ENCODE measurements around the gene UPP2. TPM values are rescaled to one million over a fixed set of nuclear protein-coding genes. Genes with fewer than 3 reads are reported as not detected.

UPP2 gene
- total RNA-seq, 1 experiment from 2014 or later, result not detected

GRCh38 chr2:158091647-158092046 lies 10.0 kb upstream of the UPP2 start:
- Histone ChIP-seq H4K20me1 (ENCODE audit: insufficient read depth) (no peaks in the 10 kb centered on the region), H3K9me3 (ENCODE audit: insufficient read depth, low read depth) (no peaks in the 10 kb centered on the region), H3K79me2 (ENCODE audit: low read depth) (no peaks in the 10 kb centered on the region), H3K27ac (no peak overlapping the region), H3K27me3 (ENCODE audit: insufficient read depth, low read depth) (no peaks in the 10 kb centered on the region), H3K4me1 (replicated peaks; ENCODE audit: insufficient read depth) (no peaks in the 10 kb centered on the region), H3K4me2 (no peak overlapping the region), H3F3A (ENCODE audit: insufficient read depth, low read depth) (no peaks in the 10 kb centered on the region), H3K4me3 (no peak overlapping the region), H3K36me3 (ENCODE audit: low read depth) (no peaks in the 10 kb centered on the region), H3K9me2 (ENCODE audit: insufficient read depth) (no peaks in the 10 kb centered on the region), H2AFZ (no peak overlapping the region)
- no TSS peak for BruUV-seq (replicated peaks)
- ChIA-PET CTCF (no interaction called here), POLR2A (ENCODE audit: unreplicated experiment) (no interaction called here)
- intact Hi-C loops (cut with micrococcal nuclease; ENCODE audit: unreplicated experiment), result no loop called here
- TF ChIP-seq CTCF (conservative IDR thresholded peaks at IDR 0.05) (no peak), EZH2 (IDR thresholded peaks at IDR 0.05; ENCODE audit: low read depth) (no peak)
- DNase-seq, result no peak

GRCh38 chr2:158094487-158095092 lies 7.1 kb upstream of the UPP2 start:
- ChIA-PET CTCF (no interaction called here), POLR2A (ENCODE audit: unreplicated experiment) (no interaction called here)
- Histone ChIP-seq H3K36me3 (ENCODE audit: low read depth) (no peaks in the 10 kb centered on the region), H3K4me3 (no peak overlapping the region), H3K79me2 (ENCODE audit: low read depth) (no peaks in the 10 kb centered on the region), H3K9me3 (ENCODE audit: insufficient read depth, low read depth) (no peaks in the 10 kb centered on the region), H3K4me1 (replicated peaks; ENCODE audit: insufficient read depth) (0 out of 2 replicates have a peak, but pooled peaks cover 2% of the 10 kb centered on the region), H3K4me2 (no peak overlapping the region), H4K20me1 (ENCODE audit: insufficient read depth) (no peaks in the 10 kb centered on the region), H3F3A (ENCODE audit: insufficient read depth, low read depth) (no peaks in the 10 kb centered on the region), H2AFZ (no peak overlapping the region), H3K27ac (no peak overlapping the region), H3K27me3 (ENCODE audit: insufficient read depth, low read depth) (no peaks in the 10 kb centered on the region), H3K9me2 (ENCODE audit: insufficient read depth) (no peaks in the 10 kb centered on the region)
- TF ChIP-seq EZH2 (IDR thresholded peaks at IDR 0.05; ENCODE audit: low read depth) (no peak), CTCF (conservative IDR thresholded peaks at IDR 0.05) (no peak)
- intact Hi-C loops (cut with micrococcal nuclease; ENCODE audit: unreplicated experiment), result no loop called here
- DNase-seq, result no peak
- BruUV-seq (replicated peaks), result no TSS peak

GRCh38 chr2:158095269-158095668 lies 6.4 kb upstream of the UPP2 start:
- DNase-seq, result no peak
- Histone ChIP-seq H4K20me1 (ENCODE audit: insufficient read depth) (no peaks in the 10 kb centered on the region), H3K4me1 (replicated peaks; ENCODE audit: insufficient read depth) (0 out of 2 replicates have a peak, but pooled peaks cover 9% of the 10 kb centered on the region), H3F3A (ENCODE audit: insufficient read depth, low read depth) (no peaks in the 10 kb centered on the region), H3K9me2 (ENCODE audit: insufficient read depth) (no peaks in the 10 kb centered on the region), H2AFZ (no peak overlapping the region), H3K9me3 (ENCODE audit: insufficient read depth, low read depth) (no peaks in the 10 kb centered on the region), H3K4me2 (no peak overlapping the region), H3K27me3 (ENCODE audit: insufficient read depth, low read depth) (no peaks in the 10 kb centered on the region), H3K4me3 (no peak overlapping the region), H3K27ac (no peak overlapping the region), H3K36me3 (ENCODE audit: low read depth) (no peaks in the 10 kb centered on the region), H3K79me2 (ENCODE audit: low read depth) (no peaks in the 10 kb centered on the region)
- no TSS peak for BruUV-seq (replicated peaks)
- intact Hi-C loops (cut with micrococcal nuclease; ENCODE audit: unreplicated experiment), result no loop called here
- CTCF ChIA-PET, result no interaction called here
- no peak for TF ChIP-seq CTCF (conservative IDR thresholded peaks at IDR 0.05)
- no peak for TF ChIP-seq EZH2 (IDR thresholded peaks at IDR 0.05; ENCODE audit: low read depth)
- POLR2A ChIA-PET (ENCODE audit: unreplicated experiment), result no interaction called here
